T-helper 1 cell treated with Interleukin-12 subunit alpha and Interleukin-12 subunit beta and Interleukin-4 antibody, amounts not matched to agents 30 ng/mL and 1 ng/mL, for 36 hours (primary cell): ENCODE measurements around the gene TRIO. TPM values are rescaled to one million over a fixed set of nuclear protein-coding genes. Genes with fewer than 3 reads are reported as not detected.

Source experiments
- intact Hi-C: fragments of 100-400 bp; cut with micrococcal nuclease; formaldehyde crosslinking; loops from one replicate; pipeline ENCODE4 v1.15.1; 2024
- total RNA-seq: library from RNA; stranded (reverse); gene quantifications from 2 replicates; pipeline ENCODE4 v1.2.3, GENCODE V29; 2022

Gene TRIO
- total RNA-seq, 1 donor from 2014 or later, result 12.9 TPM

DNA sequence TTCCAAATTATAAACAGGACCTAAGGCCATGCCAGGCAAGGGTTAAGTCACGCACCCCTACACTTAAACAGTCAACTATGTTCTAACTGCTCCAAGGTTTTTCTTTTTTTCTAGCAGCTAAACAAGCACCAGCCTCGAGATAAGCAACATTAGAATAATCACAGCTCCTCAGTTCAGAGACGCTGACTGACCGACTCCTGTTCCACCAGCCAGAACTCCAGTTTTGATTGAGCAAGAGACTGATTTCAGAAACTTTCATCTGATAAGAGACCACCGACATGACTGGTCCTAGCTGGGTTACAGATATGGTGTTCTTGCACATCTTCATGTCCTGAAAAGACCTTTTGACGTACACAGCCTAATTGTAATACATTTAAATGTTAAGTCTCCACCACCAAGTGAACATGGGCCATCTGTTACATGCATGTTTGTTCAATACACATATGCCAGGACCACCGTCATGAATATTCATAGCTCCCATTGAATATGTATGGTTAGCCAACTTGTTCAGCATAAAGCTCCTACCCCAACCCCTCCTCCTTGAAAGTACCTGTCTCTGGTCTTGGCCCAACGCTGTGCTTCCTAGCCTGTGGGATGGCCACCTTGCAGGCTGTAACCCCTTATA is 414.8 kb downstream of the TRIO start:
- intact Hi-C loops, result no loop called here

Other genes with a start within 250 kb of the TRIO start
- gene DNAH5, start 198.7 kb upstream of the TRIO start, total RNA-seq, result not detected in 2 replicates